ENCODE results near the gene DAP. TPM values are rescaled to one million over a fixed set of nuclear protein-coding genes. Genes with fewer than 3 reads are reported as not detected.

Gene DAP
- total and polyA plus RNA-seq, 10 of the 15 experiments (the other 5 are each of a cell fraction or from before 2014, with no cell fraction given), result 12.9 to 130 (median 49.9) TPM

DNA sequence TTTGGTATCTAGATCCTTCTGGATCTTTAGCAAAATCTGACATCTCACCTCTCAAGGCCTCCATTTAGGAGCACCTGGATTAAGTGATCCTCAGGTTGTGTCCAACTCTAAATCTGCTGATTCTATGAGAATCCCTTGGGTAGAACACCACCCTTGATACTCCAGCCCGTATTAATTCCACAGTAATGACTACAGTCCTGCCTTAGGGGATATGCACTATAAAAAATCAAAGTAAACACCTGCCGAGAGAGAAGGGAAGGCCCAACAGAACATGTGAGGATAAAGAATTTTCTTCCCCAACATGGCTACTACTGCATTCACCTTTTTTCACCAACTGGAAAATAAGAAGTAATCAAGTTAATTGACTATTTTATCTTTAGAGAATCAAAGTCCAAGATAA, 27.6 kb downstream of the DAP start:
- DNase-seq (ENCODE audit: low read depth, low spot score), result no peak
- FAIRE-seq, result no peak
- 82% methylated on average over 2 of the region's 2 CpGs for WGBS (ENCODE audit: insufficient coverage, insufficient replicate concordance, low lambda C conversion rate, missing lambda C conversion rate)
- Histone ChIP-seq H3K27ac (ENCODE audit: control insufficient read depth, insufficient read depth) (peak overlapping the region; percentile 54), H3K36me3 (ENCODE audit: control insufficient read depth in 2 of 2, insufficient read depth in 2 of 2, low read length in 1 of 2) (peaks cover 8 to 10% of the 10 kb centered on the region in 2 experiments), H3K79me2 (ENCODE audit: control insufficient read depth, insufficient read depth, low read length) (peaks cover 6% of the 10 kb centered on the region), H3K4me1 (ENCODE audit: control insufficient read depth, insufficient read depth, low read length) (peaks cover 12% of the 10 kb centered on the region), H3K4me2 (ENCODE audit: control insufficient read depth, insufficient read depth) (peak overlapping the region; percentile 9; the same call in 1 of the 2 replicates), H3K27me3 (replicated peaks in 1 of 2; ENCODE audit: control insufficient read depth in 2 of 2, insufficient read depth in 2 of 2, low read length in 1 of 2) (no peaks in the 10 kb centered on the region), H3K9me3 (replicated peaks; ENCODE audit: control insufficient read depth, insufficient read depth, low read length) (no peaks in the 10 kb centered on the region), H4K20me1 (ENCODE audit: control insufficient read depth, insufficient read depth) (no peaks in the 10 kb centered on the region), H3K9ac (ENCODE audit: control insufficient read depth, insufficient read depth, low read length) (no peak overlapping the region), H3K4me3 (no peak overlapping the region), H2AFZ (ENCODE audit: control insufficient read depth, low read depth, low read length) (no peak overlapping the region)
- ChIA-PET CTCF (interaction anchor here (1.2 kb wide), 1 partner anchor 32 kb away, joined by 4 read pairs; no protein-coding TSS in a partner anchor), RAD21 (ENCODE audit: unreplicated experiment) (interaction anchor here (0.9 kb wide), 1 partner anchor 31 kb away, joined by 4 read pairs; no protein-coding TSS in a partner anchor), POLR2A (interaction anchor here (1.0 kb wide), 1 partner anchor 27 kb away, joined by 5 read pairs; the partner anchor contains the start of gene DAP), SMC1A (ENCODE audit: uncharacterized antibody, unreplicated experiment) (interaction anchor here (1.0 to 1.2 kb wide), 2 partner anchors 36 to 49 kb away, joined by 3 read pairs; no protein-coding TSS in a partner anchor)
- intact Hi-C loops (cut with micrococcal nuclease; ENCODE audit: unreplicated experiment) (loop anchor here (2.0 kb wide), 1 partner anchor 27 kb away; the partner anchor contains the start of gene DAP), in situ Hi-C loops (cut with MboI) (no loop called here)
- no TSS peak for BruUV-seq (replicated peaks)
- ATAC-seq, result no peak
- TF ChIP-seq, protein P1, sequence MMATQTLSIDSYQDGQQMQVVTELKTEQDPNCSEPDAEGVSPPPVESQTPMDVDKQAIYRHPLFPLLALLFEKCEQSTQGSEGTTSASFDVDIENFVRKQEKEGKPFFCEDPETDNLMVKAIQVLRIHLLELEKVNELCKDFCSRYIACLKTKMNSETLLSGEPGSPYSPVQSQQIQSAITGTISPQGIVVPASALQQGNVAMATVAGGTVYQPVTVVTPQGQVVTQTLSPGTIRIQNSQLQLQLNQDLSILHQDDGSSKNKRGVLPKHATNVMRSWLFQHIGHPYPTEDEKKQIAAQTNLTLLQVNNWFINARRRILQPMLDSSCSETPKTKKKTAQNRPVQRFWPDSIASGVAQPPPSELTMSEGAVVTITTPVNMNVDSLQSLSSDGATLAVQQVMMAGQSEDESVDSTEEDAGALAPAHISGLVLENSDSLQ (IDR thresholded peaks at IDR 0.05), result no peak
- TF ChIP-seq, protein P2, sequence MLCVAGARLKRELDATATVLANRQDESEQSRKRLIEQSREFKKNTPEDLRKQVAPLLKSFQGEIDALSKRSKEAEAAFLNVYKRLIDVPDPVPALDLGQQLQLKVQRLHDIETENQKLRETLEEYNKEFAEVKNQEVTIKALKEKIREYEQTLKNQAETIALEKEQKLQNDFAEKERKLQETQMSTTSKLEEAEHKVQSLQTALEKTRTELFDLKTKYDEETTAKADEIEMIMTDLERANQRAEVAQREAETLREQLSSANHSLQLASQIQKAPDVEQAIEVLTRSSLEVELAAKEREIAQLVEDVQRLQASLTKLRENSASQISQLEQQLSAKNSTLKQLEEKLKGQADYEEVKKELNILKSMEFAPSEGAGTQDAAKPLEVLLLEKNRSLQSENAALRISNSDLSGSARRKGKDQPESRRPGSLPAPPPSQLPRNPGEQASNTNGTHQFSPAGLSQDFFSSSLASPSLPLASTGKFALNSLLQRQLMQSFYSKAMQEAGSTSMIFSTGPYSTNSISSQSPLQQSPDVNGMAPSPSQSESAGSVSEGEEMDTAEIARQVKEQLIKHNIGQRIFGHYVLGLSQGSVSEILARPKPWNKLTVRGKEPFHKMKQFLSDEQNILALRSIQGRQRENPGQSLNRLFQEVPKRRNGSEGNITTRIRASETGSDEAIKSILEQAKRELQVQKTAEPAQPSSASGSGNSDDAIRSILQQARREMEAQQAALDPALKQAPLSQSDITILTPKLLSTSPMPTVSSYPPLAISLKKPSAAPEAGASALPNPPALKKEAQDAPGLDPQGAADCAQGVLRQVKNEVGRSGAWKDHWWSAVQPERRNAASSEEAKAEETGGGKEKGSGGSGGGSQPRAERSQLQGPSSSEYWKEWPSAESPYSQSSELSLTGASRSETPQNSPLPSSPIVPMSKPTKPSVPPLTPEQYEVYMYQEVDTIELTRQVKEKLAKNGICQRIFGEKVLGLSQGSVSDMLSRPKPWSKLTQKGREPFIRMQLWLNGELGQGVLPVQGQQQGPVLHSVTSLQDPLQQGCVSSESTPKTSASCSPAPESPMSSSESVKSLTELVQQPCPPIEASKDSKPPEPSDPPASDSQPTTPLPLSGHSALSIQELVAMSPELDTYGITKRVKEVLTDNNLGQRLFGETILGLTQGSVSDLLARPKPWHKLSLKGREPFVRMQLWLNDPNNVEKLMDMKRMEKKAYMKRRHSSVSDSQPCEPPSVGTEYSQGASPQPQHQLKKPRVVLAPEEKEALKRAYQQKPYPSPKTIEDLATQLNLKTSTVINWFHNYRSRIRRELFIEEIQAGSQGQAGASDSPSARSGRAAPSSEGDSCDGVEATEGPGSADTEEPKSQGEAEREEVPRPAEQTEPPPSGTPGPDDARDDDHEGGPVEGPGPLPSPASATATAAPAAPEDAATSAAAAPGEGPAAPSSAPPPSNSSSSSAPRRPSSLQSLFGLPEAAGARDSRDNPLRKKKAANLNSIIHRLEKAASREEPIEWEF (IDR thresholded peaks at IDR 0.05; ENCODE audit: insufficient replicate concordance, low read depth, low read length), result no peak
- no peak for TF ChIP-seq POLR2AphosphoS5 (IDR thresholded peaks at IDR 0.05; ENCODE audit: low read length)
- no peak for TF ChIP-seq RAD21 (IDR thresholded peaks at IDR 0.05; ENCODE audit: insufficient read depth, low read depth, low read length)
- no peak for TF ChIP-seq NR2C2 (IDR thresholded peaks at IDR 0.05; ENCODE audit: borderline replicate concordance, control insufficient read depth, insufficient read length, low read depth)
- TF ChIP-seq ZNF24 (IDR thresholded peaks at IDR 0.05), result no peak
- no peak for TF ChIP-seq ZNF207 (IDR thresholded peaks at IDR 0.05; ENCODE audit: borderline replicate concordance)
- no peak for TF ChIP-seq RBBP5 (conservative IDR thresholded peaks at IDR 0.05)
- TF ChIP-seq EP300 (IDR thresholded peaks at IDR 0.05; ENCODE audit: borderline replicate concordance in 1 of 2, control insufficient read depth in 1 of 2, low read depth in 2 of 2, low read length in 2 of 2), result no peak
- TF ChIP-seq PAX8 (IDR thresholded peaks at IDR 0.05), result no peak
- no peak for TF ChIP-seq CBX3 (IDR thresholded peaks at IDR 0.05; ENCODE audit: borderline replicate concordance, low read depth)
- TF ChIP-seq CTCF (IDR thresholded peaks at IDR 0.05 in 2 of 3, conservative IDR thresholded peaks at IDR 0.05 in 1 of 3; ENCODE audit: control insufficient read depth in 2 of 3, extremely low read depth in 1 of 3, insufficient read depth in 1 of 3, low read depth in 3 of 3, low read length in 3 of 3), result no peak
- TF ChIP-seq JUND (IDR thresholded peaks at IDR 0.05; ENCODE audit: low read depth, low read length), result no peak
- no peak for TF ChIP-seq POLR2AphosphoS2 (IDR thresholded peaks at IDR 0.05; ENCODE audit: low read depth, low read length)
- TF ChIP-seq BRCA1 (IDR thresholded peaks at IDR 0.05; ENCODE audit: low read depth, low read length), result no peak
- no peak for TF ChIP-seq ESRRA (IDR thresholded peaks at IDR 0.05; ENCODE audit: low read length)

Measured in GM12878 (cell line).